ENCODE measurements around the gene PTH1R. TPM values are rescaled to one million over a fixed set of nuclear protein-coding genes. Genes with fewer than 3 reads are reported as not detected.

PTH1R gene
- total RNA-seq, 2 donors from 2014 or later, result not detected

- Mint-ChIP-seq H3K4me3 (no peak overlapping the region), H3K9me3 (no peaks in the 10 kb centered on the region), H3K4me1 (no peaks in the 10 kb centered on the region), H3K36me3 (ENCODE audit: low read depth) (no peaks in the 10 kb centered on the region), H3K27me3 (peaks cover 17% of the 10 kb centered on the region), H3K27ac (no peak overlapping the region)
- no peak for ATAC-seq (replicated peaks)
Observed at GRCh38 chr3:46901591-46902187, 24.2 kb downstream of the PTH1R start.

GRCh38 chr3:46902188-46902631, 24.7 kb downstream of the PTH1R start:
- no peak for ATAC-seq (replicated peaks)
- H3K36me3 Mint-ChIP-seq (ENCODE audit: low read depth), result no peaks in the 10 kb centered on the region
- no peaks in the 10 kb centered on the region for H3K4me1 Mint-ChIP-seq
- H3K27me3 Mint-ChIP-seq, result peaks cover 17% of the 10 kb centered on the region
- H3K9me3 Mint-ChIP-seq, result no peaks in the 10 kb centered on the region
- H3K27ac Mint-ChIP-seq, result no peak overlapping the region
- H3K4me3 Mint-ChIP-seq, result no peak overlapping the region

- H3K27me3 Mint-ChIP-seq, result peaks cover 8% of the 10 kb centered on the region
- H3K27ac Mint-ChIP-seq, result no peak overlapping the region
- no peak overlapping the region for H3K4me3 Mint-ChIP-seq
- H3K9me3 Mint-ChIP-seq, result no peaks in the 10 kb centered on the region
- H3K36me3 Mint-ChIP-seq (ENCODE audit: low read depth), result no peaks in the 10 kb centered on the region
- H3K4me1 Mint-ChIP-seq, result no peaks in the 10 kb centered on the region
- ATAC-seq (replicated peaks), result no peak
Observed at GRCh38 chr3:46903341-46904302, 26.1 kb downstream of the PTH1R start.

GRCh38 chr3:46904303-46905212, 27.0 kb downstream of the PTH1R start:
- H3K4me3 Mint-ChIP-seq, result no peak overlapping the region
- no peak for ATAC-seq (replicated peaks)
- H3K36me3 Mint-ChIP-seq (ENCODE audit: low read depth), result no peaks in the 10 kb centered on the region
- no peaks in the 10 kb centered on the region for H3K27me3 Mint-ChIP-seq
- H3K4me1 Mint-ChIP-seq, result no peaks in the 10 kb centered on the region
- no peak overlapping the region for H3K27ac Mint-ChIP-seq
- no peaks in the 10 kb centered on the region for H3K9me3 Mint-ChIP-seq

- H3K4me1 Mint-ChIP-seq, result no peaks in the 10 kb centered on the region
- H3K4me3 Mint-ChIP-seq, result no peak overlapping the region
- no peaks in the 10 kb centered on the region for H3K9me3 Mint-ChIP-seq
- H3K27ac Mint-ChIP-seq, result no peak overlapping the region
- H3K36me3 Mint-ChIP-seq (ENCODE audit: low read depth), result no peaks in the 10 kb centered on the region
- H3K27me3 Mint-ChIP-seq, result no peaks in the 10 kb centered on the region
- no peak for ATAC-seq (replicated peaks)
Observed at GRCh38 chr3:46905213-46905560, 27.7 kb downstream of the PTH1R start.

GRCh38 chr3:46905661-46906451, 28.3 kb downstream of the PTH1R start:
- Mint-ChIP-seq H3K27ac (no peak overlapping the region), H3K36me3 (ENCODE audit: low read depth) (no peaks in the 10 kb centered on the region), H3K4me1 (no peaks in the 10 kb centered on the region), H3K4me3 (no peak overlapping the region), H3K9me3 (no peaks in the 10 kb centered on the region), H3K27me3 (no peaks in the 10 kb centered on the region)
- no peak for ATAC-seq (replicated peaks)

GRCh38 chr3:46906471-46907058, 29.0 kb downstream of the PTH1R start:
- no peaks in the 10 kb centered on the region for H3K36me3 Mint-ChIP-seq (ENCODE audit: low read depth)
- no peak overlapping the region for H3K4me3 Mint-ChIP-seq

GRCh38 chr3:46907271-46907670, 29.8 kb downstream of the PTH1R start:
- Mint-ChIP-seq H3K27ac (no peak overlapping the region), H3K9me3 (no peaks in the 10 kb centered on the region), H3K4me1 (no peaks in the 10 kb centered on the region), H3K27me3 (no peaks in the 10 kb centered on the region), H3K4me3 (no peak overlapping the region), H3K36me3 (ENCODE audit: low read depth) (no peaks in the 10 kb centered on the region)
- no peak for ATAC-seq (replicated peaks)

More at GRCh38 chr3:46906471-46907058, 29.0 kb downstream of the PTH1R start:
- H3K4me1 Mint-ChIP-seq, result no peaks in the 10 kb centered on the region
- H3K9me3 Mint-ChIP-seq, result no peaks in the 10 kb centered on the region
- no peak for ATAC-seq (replicated peaks)
- H3K27ac Mint-ChIP-seq, result no peak overlapping the region
- H3K27me3 Mint-ChIP-seq, result no peaks in the 10 kb centered on the region

GRCh38 chr3:46907960-46908293, 30.4 kb downstream of the PTH1R start:
- no peaks in the 10 kb centered on the region for H3K36me3 Mint-ChIP-seq (ENCODE audit: low read depth)
- no peak overlapping the region for H3K27ac Mint-ChIP-seq
- no peaks in the 10 kb centered on the region for H3K4me1 Mint-ChIP-seq
- no peak overlapping the region for H3K4me3 Mint-ChIP-seq
- H3K9me3 Mint-ChIP-seq, result no peaks in the 10 kb centered on the region
- ATAC-seq (replicated peaks), result no peak
- H3K27me3 Mint-ChIP-seq, result no peaks in the 10 kb centered on the region

- Mint-ChIP-seq H3K27ac (no peak overlapping the region), H3K36me3 (ENCODE audit: low read depth) (no peaks in the 10 kb centered on the region), H3K4me1 (peaks cover 2% of the 10 kb centered on the region), H3K4me3 (no peak overlapping the region), H3K9me3 (no peaks in the 10 kb centered on the region), H3K27me3 (no peaks in the 10 kb centered on the region)
- no peak for ATAC-seq (replicated peaks)
Observed at GRCh38 chr3:46908294-46908985, 30.9 kb downstream of the PTH1R start.

GRCh38 chr3:46908986-46909534, 31.5 kb downstream of the PTH1R start:
- Mint-ChIP-seq H3K27ac (no peak overlapping the region), H3K27me3 (no peaks in the 10 kb centered on the region), H3K36me3 (ENCODE audit: low read depth) (no peaks in the 10 kb centered on the region), H3K4me1 (peaks cover 6% of the 10 kb centered on the region), H3K4me3 (no peak overlapping the region), H3K9me3 (no peaks in the 10 kb centered on the region)
- no peak for ATAC-seq (replicated peaks)

GRCh38 chr3:46909535-46910161, 32.1 kb downstream of the PTH1R start:
- H3K36me3 Mint-ChIP-seq (ENCODE audit: low read depth), result no peaks in the 10 kb centered on the region
- H3K9me3 Mint-ChIP-seq, result no peaks in the 10 kb centered on the region
- no peaks in the 10 kb centered on the region for H3K27me3 Mint-ChIP-seq
- H3K4me3 Mint-ChIP-seq, result no peak overlapping the region
- H3K4me1 Mint-ChIP-seq, result peaks cover 6% of the 10 kb centered on the region
- no peak overlapping the region for H3K27ac Mint-ChIP-seq
- ATAC-seq (replicated peaks), result peak; percentile 83

Measured in activated T-helper 17 cell treated with anti-CD3 and anti-CD28 coated beads, Interleukin-2, amount 50 U/mL, for 72 hours (primary cell).